Renal pelvis (tissue), 12 donors: Measurements from ENCODE around the gene AOC1. TPM values are rescaled to one million over a fixed set of nuclear protein-coding genes. Genes with fewer than 3 reads are reported as not detected.
"Not testable (repeated sequence)": the region's sequence is repeated elsewhere in the genome, so short reads cannot be mapped to it uniquely, and the experiment has no call there.

Experiments
- DNase-seq: peaks from one replicate; pipeline ENCODE4 v3.0.0-alpha.2; 2013
- long read RNA-seq, 16 experiments: transcript quantifications; one replicate each; lab custom pipeline, GENCODE V29; 2026
- polyA plus RNA-seq, 3 donors: library from polyadenylated mRNA; unstranded; fragments of 120-200 nt; gene quantifications; one replicate each; pipeline ENCODE4 v1.2.1, GENCODE V29; 2013; ENCODE audit not compliant: insufficient read length in 3 of 3

The AOC1 gene
- polyA plus RNA-seq, result 10 to 100 TPM; 63.0 to 89.9 (median 82.6) TPM
- long read RNA-seq, donor 1, partial matches to known transcripts, result 0 of 3 reads
- long read RNA-seq, donor 1, other reads (novel, unspliced or antisense), result 0 of 3 reads
- long read RNA-seq, donor 2, transcript AOC1-201 (5 exons, 2,649 nt), result major isoform, 15 of 39 reads
- long read RNA-seq, donor 2, partial matches to known transcripts, result 23 of 39 reads
- long read RNA-seq, donor 2, other reads (novel, unspliced or antisense), result 0 of 39 reads
- long read RNA-seq, donor 3, transcript AOC1-201 (5 exons, 2,649 nt), result major isoform, 17 of 59 reads
- long read RNA-seq, donor 3, partial matches to known transcripts, result 42 of 59 reads
- long read RNA-seq, donor 3, other reads (novel, unspliced or antisense), result 0 of 59 reads
- long read RNA-seq, donor 4, transcript AOC1-201 (5 exons, 2,649 nt), result major isoform, 13 of 60 reads
- long read RNA-seq, donor 4, partial matches to known transcripts, result 47 of 60 reads
- long read RNA-seq, donor 4, other reads (novel, unspliced or antisense), result 0 of 60 reads
- long read RNA-seq, donor 5, partial matches to known transcripts, result 8 of 9 reads
- long read RNA-seq, donor 5, other reads (novel, unspliced or antisense), result 0 of 9 reads
- long read RNA-seq, donor 6, transcript AOC1-201 (5 exons, 2,649 nt), result major isoform, 14 of 37 reads
- long read RNA-seq, donor 6, partial matches to known transcripts, result 23 of 37 reads
- long read RNA-seq, donor 6, other reads (novel, unspliced or antisense), result 0 of 37 reads
- long read RNA-seq, donor 7, transcript AOC1-201 (5 exons, 2,649 nt), result major isoform, 10 of 50 reads
- long read RNA-seq, donor 7, partial matches to known transcripts, result 40 of 50 reads
- long read RNA-seq, donor 7, other reads (novel, unspliced or antisense), result 0 of 50 reads
- long read RNA-seq, donor 8, result 0 reads
- long read RNA-seq, donor 9, transcript AOC1-201 (5 exons, 2,649 nt), result major isoform, 10 of 36 reads
- long read RNA-seq, donor 9, partial matches to known transcripts, result 25 of 36 reads
- long read RNA-seq, donor 9, other reads (novel, unspliced or antisense), result 0 of 36 reads
- long read RNA-seq, donor 10, transcript AOC1-201 (5 exons, 2,649 nt), result major isoform, 7 of 30 reads
- long read RNA-seq, donor 10, partial matches to known transcripts, result 22 of 30 reads
- long read RNA-seq, donor 10, other reads (novel, unspliced or antisense), result 0 of 30 reads
- long read RNA-seq, donor 11, partial matches to known transcripts, result 28 of 30 reads
- long read RNA-seq, donor 11, other reads (novel, unspliced or antisense), result 0 of 30 reads
- long read RNA-seq, donor 12, transcript AOC1-201 (5 exons, 2,649 nt), result major isoform, 21 of 59 reads
- long read RNA-seq, donor 12, partial matches to known transcripts, result 37 of 59 reads
- long read RNA-seq, donor 12, other reads (novel, unspliced or antisense), result 0 of 59 reads
- long read RNA-seq, donor 13, partial matches to known transcripts, result 20 of 22 reads
- long read RNA-seq, donor 13, other reads (novel, unspliced or antisense), result 0 of 22 reads
- long read RNA-seq, donor 14, transcript AOC1-201 (5 exons, 2,649 nt), result major isoform, 6 of 85 reads
- long read RNA-seq, donor 14, partial matches to known transcripts, result 79 of 85 reads
- long read RNA-seq, donor 14, other reads (novel, unspliced or antisense), result 0 of 85 reads
- long read RNA-seq, donor 15, transcript AOC1-201 (5 exons, 2,649 nt), result major isoform, 16 of 48 reads
- long read RNA-seq, donor 15, partial matches to known transcripts, result 32 of 48 reads
- long read RNA-seq, donor 15, other reads (novel, unspliced or antisense), result 0 of 48 reads
- long read RNA-seq, donor 16, transcript AOC1-201 (5 exons, 2,649 nt), result major isoform, 9 of 49 reads
- long read RNA-seq, donor 16, partial matches to known transcripts, result 40 of 49 reads
- long read RNA-seq, donor 16, other reads (novel, unspliced or antisense), result 0 of 49 reads

DNA sequence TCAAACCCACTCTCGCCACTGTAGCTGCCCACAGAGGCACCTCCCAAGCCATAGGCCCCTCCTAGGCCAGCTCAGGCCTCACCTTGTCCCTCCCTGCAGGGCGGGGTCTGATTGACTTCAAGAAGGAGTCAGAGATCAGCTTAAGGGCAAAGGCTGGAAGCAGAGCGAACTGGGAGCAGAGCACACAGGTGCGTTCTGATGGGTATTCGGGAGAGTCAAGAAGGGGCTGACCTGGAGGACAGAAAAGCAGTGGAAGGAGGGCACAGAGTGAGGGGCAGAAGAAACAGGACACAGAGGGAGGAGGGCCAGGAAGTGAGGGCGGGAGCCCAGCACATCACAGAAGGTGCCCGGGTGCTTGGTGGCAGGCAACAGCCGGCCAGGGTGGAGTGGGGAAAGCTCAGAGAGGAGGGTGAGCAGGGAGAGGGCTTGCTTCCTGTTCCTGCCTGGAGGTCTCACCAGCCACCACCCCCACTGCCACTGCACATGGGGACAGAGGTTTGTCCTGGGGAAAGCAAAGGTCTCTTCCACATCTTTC lies at the start of gene AOC1:
AOC1 (plus strand) TSS at position 147 of the 535 bp plus-strand sequence. CDS start 3,954 bp downstream, outside the sequence.
- no peak for DNase-seq

DNA sequence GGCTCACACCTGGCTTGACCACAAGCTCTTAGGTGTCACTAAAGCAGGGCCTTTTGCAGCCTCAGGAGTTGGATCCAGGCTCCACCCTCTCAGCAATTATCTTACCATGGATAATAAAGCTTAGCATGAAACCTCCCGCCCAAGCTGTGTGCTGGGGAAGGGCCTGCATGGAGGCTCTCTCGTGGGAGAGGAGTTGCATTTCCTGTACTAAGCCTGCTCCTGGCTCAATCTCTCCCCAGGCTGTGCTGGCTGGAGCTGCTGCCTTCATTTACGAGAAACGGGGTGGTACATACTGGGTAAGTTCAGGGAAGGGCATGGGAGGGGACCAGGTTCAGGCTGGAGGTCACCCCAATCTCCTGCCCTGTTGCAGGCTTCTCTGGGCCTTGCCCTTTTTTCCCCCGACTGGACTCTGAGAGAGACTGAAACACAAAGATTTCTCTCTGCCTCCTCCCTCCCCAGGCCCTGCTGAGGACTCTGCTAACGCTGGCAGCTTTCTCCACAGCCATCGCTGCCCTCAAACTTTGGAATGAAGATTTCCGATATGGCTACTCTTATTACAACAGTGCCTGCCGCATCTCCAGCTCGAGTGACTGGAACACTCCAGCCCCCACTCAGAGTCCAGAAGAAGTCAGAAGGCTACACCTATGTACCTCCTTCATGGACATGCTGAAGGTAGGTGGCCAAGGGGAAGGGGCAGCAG lies 49.0 kb upstream of the AOC1 start:
- DNase-seq, result no peak

- no peak for DNase-seq
Observed at GRCh38 chr7:150804802-150805201, 47.5 kb upstream of the AOC1 start.

GRCh38 chr7:150805864-150806263 lies 46.5 kb upstream of the AOC1 start:
- no peak for DNase-seq

DNA sequence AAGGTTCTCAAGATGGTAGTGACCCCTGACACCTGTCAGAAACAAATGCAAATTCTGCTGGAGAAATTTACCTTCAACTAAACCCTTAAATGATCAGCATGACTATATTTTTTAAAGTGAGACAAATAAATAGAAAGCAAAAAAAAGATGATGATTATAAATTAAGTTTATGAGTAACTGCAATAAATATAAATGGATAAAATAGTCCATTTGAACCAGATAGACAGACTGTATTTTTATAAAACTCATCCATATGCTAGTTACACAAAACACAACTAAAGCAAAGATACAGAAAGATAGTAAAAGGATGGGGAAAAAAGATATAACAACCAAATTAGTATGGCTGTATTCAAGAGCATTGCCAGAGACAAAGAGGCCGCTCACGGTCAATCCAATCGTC lies 45.9 kb upstream of the AOC1 start:
- no peak for DNase-seq

- no peak for DNase-seq
Observed at GRCh38 chr7:150806863-150807262, 45.5 kb upstream of the AOC1 start.

- DNase-seq, result not testable (repeated sequence)
Observed at GRCh38 chr7:150807616-150808438, 44.5 kb upstream of the AOC1 start.

GRCh38 chr7:150814328-150815001 lies 37.9 kb upstream of the AOC1 start:
- DNase-seq, result no peak

GRCh38 chr7:150818971-150819370 lies 33.3 kb upstream of the AOC1 start:
- DNase-seq, result no peak

GRCh38 chr7:150820148-150820547 lies 32.2 kb upstream of the AOC1 start:
- no peak for DNase-seq

DNA sequence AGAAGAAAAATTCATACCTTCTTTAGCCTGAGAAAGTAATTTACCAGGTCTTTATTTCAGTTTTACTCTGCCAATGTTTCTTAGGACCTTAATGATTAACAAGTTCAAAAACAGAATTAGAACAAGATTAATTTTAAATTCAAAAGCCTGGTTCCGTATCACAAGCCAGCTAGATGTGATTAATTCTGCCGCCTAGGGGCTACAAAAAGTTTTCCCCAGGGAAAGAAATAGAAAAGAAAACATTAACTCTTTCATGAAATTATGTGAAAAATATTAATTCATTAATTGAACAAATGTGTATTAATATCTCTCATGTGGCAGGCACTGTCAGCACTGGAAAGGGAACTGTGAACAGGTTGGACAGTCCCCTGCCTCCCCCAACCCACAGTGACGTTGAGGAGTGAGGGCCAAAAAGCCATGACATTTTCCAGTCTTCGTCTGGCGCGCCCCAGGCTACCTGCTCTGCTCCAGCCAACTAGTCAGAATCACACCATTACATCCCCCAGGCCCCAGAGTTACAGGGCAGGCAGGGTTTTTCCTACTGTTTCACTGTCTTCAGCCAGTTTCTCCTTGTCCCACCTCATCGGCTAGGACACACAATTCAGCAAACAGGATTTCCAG lies 31.6 kb upstream of the AOC1 start:
- no peak for DNase-seq

GRCh38 chr7:150823043-150823442 lies 29.3 kb upstream of the AOC1 start:
- no peak for DNase-seq

DNA sequence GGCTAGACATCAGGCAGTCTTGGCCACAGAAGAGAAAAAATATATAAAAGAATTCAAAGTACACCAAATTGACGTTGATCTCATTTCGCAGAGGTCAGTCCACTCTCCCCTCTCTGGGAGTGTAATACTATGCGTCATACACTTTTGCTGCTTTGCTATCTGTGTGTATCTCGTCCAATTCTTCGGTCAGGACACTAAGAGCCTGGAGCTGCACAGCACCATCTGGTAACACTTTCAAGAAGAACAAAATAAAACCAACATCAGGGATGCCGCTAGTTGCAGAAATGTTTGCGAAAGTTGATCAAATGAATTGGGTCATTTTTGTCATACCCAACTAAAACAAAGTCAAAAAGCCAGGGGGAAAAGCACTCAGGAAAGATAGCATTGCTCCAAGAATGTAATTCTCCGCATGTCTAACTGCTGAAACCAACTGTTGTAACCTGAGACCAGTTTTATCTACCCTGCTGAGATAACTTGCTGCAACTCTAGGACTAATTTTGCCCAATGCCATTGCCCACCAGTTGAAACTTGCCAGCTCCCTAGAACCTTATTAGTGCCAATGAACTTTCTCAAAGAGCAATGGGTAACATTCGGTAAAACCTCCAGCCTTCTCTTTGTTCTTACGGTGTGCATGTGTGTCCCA lies 28.7 kb upstream of the AOC1 start:
- DNase-seq, result no peak

DNA sequence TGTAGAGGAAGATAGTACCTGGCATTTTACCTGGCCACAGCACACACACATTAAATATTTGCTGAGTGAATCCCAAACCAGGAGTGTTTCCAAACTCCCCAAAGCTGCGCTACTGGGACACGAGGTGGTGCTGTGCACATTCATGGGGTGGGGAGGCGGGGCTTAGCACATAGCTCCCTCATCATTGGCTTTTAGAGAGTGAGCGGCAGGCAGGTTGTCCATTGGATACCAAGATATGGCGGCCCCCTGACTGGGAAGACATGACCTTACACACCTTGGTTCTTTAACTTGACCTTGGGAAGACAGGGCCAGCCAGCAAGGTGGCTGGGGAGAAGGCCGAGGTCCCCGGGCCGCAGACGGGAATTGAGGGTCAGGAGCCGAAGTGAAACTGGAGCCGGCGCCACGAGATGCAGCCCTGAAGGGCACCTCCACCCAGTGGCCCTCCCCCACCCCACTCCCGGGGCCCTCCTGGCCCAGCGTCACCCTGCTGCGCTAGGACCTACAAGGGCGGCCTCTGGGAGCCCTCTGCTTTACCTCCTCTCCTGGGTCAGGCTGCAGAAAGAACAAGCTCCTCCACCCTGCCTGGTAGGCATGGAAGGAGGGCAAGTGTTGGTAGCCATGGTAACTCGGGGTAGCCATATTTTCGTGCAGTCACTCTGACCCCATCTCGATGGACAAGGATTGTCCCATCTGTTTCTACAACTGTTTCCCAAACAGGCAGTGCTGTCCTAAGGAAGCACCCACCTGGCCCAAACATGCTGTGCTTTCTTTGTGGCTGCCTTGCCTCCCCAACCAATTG lies 27.7 kb upstream of the AOC1 start:
- no peak for DNase-seq

GRCh38 chr7:150826061-150826849 lies 26.1 kb upstream of the AOC1 start:
- no peak for DNase-seq
